Epithelial cell of esophagus (primary cell): ENCODE measurements around the gene FBXW11.

ENCODE experiments used
- DNase-seq: peaks from one replicate; pipeline ENCODE4 v3.0.0; 2010; ENCODE audit warnings: low read depth
- H3K4me3 ChIP-seq: 2 replicates; pipeline ENCODE4 v1.5.1; 2011; ENCODE audit warnings: mild to moderate bottlenecking, low read length, control low read depth
- TF ChIP-seq, protein P1 (sequence below): IDR thresholded peaks from 2 replicates; pipeline ENCODE4 v1.5.1; 2011; ENCODE audit warnings: low read depth, mild to moderate bottlenecking, low read length, control low read depth, inconsistent platforms; ENCODE audit not compliant: insufficient read depth; ENCODE audit errors: missing control alignments

The FBXW11 gene

DNA sequence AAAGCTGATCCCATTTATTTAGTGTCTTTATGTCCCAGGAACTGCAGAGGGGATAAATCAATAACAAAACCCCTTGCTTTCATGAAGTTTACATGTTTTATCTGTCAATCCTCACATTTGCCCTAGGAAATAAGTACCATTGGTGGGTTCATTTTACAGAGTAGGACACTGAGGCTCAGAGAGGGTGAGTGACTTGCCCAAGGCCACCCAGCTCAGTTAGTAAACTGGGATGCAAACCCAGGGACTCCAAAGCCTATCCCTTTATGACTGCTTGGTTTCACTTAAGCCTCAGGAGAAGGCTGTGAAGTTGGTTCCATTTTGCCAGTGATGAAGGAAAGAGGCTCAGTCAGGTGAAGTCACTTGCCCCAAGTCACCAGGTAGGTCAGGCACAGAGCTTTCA lies 168.9 kb downstream of the FBXW11 start:
- TF ChIP-seq, protein P1, sequence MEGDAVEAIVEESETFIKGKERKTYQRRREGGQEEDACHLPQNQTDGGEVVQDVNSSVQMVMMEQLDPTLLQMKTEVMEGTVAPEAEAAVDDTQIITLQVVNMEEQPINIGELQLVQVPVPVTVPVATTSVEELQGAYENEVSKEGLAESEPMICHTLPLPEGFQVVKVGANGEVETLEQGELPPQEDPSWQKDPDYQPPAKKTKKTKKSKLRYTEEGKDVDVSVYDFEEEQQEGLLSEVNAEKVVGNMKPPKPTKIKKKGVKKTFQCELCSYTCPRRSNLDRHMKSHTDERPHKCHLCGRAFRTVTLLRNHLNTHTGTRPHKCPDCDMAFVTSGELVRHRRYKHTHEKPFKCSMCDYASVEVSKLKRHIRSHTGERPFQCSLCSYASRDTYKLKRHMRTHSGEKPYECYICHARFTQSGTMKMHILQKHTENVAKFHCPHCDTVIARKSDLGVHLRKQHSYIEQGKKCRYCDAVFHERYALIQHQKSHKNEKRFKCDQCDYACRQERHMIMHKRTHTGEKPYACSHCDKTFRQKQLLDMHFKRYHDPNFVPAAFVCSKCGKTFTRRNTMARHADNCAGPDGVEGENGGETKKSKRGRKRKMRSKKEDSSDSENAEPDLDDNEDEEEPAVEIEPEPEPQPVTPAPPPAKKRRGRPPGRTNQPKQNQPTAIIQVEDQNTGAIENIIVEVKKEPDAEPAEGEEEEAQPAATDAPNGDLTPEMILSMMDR = no peak
- no peak overlapping the region for H3K4me3 ChIP-seq
- no peak for DNase-seq

DNA sequence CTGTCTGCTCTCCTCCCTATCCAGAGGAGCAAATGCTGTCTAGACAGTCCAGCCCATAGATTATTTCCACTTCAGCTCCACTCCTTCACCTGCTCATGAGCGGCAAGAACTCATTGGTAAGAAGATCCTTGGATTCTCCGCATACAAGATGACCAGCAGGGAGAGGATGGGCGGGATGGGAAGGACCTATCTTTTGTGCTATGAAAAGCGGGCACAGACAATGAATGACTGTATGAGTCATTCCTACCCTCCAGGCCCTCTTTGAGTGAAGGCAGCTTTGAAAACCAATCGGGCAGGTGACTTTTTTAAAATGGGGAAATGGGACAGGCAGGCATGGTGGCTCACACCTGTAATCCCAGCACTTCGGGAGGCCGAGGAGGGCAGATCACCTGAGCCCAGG lies 171.4 kb downstream of the FBXW11 start:
- peak; percentile 36 for DNase-seq
- H3K4me3 ChIP-seq = no peak overlapping the region
- TF ChIP-seq, protein P1 = no peak

DNA sequence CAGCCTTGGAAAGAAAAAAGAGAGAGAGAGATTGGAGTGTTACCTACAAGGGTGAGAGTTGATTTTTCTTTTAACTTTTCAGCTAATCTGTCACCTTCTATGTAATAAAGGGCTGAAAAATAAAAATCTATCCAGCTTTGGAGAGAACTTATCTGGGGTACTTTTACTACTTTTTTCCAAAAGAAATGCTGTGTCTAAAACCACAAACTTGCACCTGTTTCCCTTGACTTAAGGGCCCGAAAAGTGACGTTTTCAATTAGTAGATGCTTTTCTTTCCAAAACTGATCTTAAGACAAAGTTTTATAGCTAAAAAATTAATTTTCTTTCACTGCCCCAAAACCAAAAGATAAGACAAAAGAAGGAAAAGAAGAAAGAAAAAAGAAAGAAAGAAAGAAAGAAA lies 172.0 kb downstream of the FBXW11 start:
- TF ChIP-seq, protein P1 = no peak
- DNase-seq = no peak
- H3K4me3 ChIP-seq = no peak overlapping the region

DNA sequence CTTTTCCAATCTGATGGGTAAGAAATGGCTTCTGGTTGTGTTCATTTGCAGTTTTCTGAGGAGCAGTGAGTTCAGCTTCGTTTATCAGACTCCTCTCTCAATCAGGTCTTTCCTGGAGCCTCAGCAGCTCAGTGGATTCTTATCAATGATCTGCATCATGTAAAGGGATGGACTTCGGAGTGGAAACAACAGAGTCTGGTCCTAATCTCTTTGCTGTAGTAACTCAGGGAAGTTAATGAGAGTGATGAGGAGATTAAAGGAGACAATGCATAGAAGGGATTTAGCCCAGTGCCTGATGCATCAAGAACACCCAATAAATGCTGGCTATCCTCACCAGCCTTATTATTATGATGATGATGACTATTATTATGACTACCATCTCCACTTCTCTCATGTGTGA lies 173.7 kb downstream of the FBXW11 start:
- TF ChIP-seq, protein P1 = no peak

DNA sequence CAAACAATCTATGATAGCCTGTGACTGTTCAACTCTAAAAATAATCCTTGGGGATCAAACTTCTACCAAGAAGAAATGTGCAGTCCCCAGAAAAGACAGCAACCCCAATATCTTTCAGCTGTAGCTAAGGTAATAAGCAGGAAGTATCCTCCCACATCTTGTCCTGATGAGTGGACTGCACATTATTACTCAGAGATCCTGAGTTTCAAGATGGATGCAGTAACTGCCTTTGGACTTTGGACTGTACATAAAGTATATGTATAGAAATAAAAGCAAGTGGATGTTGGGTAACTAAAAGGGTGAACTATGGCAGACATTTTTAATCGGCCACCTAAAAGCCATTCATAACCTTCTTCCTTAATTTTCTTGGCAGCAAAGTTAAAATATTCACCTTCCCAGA lies 175.8 kb downstream of the FBXW11 start:
- TF ChIP-seq, protein P1 = no peak
- H3K4me3 ChIP-seq = no peak overlapping the region
- DNase-seq = no peak

More for the DNA sequence above, 173.7 kb downstream of the FBXW11 start:
- no peak overlapping the region for H3K4me3 ChIP-seq
- DNase-seq = no peak

DNA sequence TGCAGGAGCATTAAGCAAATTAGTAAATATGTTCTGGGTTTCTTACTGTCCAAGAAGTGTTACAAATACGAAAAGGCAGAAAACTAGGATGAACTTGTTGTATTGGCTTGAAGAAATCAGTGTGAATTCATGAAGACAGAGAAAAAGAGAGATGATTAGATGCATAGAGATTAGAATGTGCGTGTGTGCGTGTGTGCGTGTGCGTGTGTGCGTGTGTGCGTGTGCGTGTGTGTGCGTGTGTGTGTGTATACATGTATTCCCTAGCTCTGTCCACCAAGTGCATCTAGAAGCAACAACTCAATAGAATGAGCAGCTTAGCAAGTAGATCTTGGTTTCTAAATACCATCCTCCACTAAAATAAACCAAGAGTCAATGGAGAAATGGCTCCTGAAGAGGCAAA lies 179.3 kb downstream of the FBXW11 start:
- no peak overlapping the region for H3K4me3 ChIP-seq
- no peak for DNase-seq
- TF ChIP-seq, protein P1 = no peak

DNA sequence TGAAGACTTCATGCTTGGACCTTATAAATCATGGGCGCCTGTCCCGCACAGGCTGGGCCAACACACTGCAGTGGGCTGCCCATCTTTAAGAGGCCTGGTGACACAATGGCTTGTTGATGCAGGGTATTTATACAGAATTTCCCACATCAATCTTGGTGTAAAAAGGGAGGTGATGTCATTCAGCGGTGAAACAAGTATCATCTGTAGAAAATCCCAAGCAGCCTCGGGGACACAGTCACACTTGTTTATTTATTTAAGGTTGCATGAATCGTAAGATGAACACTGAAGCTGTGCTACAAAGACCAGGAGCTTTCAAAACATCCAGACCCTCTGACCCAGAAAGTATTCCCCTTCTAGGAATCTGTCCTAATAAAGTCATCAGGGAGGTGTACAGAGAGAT lies 180.3 kb downstream of the FBXW11 start:
- H3K4me3 ChIP-seq = no peak overlapping the region
- no peak for DNase-seq
- TF ChIP-seq, protein P1 = no peak
